GM12878 (cell line): ENCODE measurements around the gene CORO7. TPM values are rescaled to one million over a fixed set of nuclear protein-coding genes. Genes with fewer than 3 reads are reported as not detected.

ENCODE experiments used
- ATAC-seq: fragments of 200-7000 bp; cut with Tn5 transposase; 3 replicates; pipeline ENCODE4 v1.9.1; 2020; ENCODE audit warnings: mild to moderate bottlenecking, moderate library complexity
- BruUV-seq: library from RNA; stranded (reverse); fragments of 400-500 nt; replicated peaks from 2 replicates; lab custom pipeline; 2021; lab: Mats Ljungman, UMichigan
- CTCF ChIA-PET: fragments of 300-600 bp; sonication (Branson Sonifier 250); formaldehyde crosslinking; extraction: SDS; loops from one replicate; lab custom pipeline; 2021; ENCODE audit warnings: inconsistent platforms; lab: Yijun Ruan, JAX
- POLR2A ChIA-PET: fragments of 350-600 bp; formaldehyde crosslinking; extraction: SDS; loops from one replicate; lab custom pipeline; 2021; ENCODE audit warnings: inconsistent platforms; lab: Charles Lee
- RAD21 ChIA-PET: fragments of 300-600 bp; sonication (Branson Sonifier 250); formaldehyde crosslinking; loops from one replicate; lab custom pipeline; 2023; ENCODE audit warnings: antibody characterized with exemption; ENCODE audit not compliant: unreplicated experiment; lab: Charles Lee
- SMC1A ChIA-PET: fragments of 300-600 bp; sonication (Branson Sonifier 250); formaldehyde crosslinking; loops from one replicate; lab custom pipeline; 2023; ENCODE audit not compliant: unreplicated experiment, uncharacterized antibody; lab: Charles Lee
- DNase-seq: peaks from one replicate; pipeline ENCODE4 v3.0.0-alpha.2; 2011; ENCODE audit warnings: low read depth, low spot score
- FAIRE-seq: peaks from 3 replicates; lab custom pipeline; 2011; peaks lifted over from hg19 to GRCh38; lab: Jason Lieb, UNC
- H2AFZ ChIP-seq: 2 replicates; pipeline ENCODE4 v1.6.0; 2011; ENCODE audit warnings: low read depth, low read length, control low read depth; ENCODE audit not compliant: control insufficient read depth
- H3K27ac ChIP-seq: 2 replicates; pipeline ENCODE4 v1.5.1; 2011; ENCODE audit warnings: control low read depth; ENCODE audit not compliant: control insufficient read depth, insufficient read depth
- H3K27me3 ChIP-seq, 2 experiments: replicated peaks in 1 of 2; 2 replicates each; pipeline versions ENCODE4 v1.6.0 to v1.6.1; 2011; ENCODE audit warnings: low read length in 1 of 2; ENCODE audit not compliant: control insufficient read depth in 2 of 2, insufficient read depth in 2 of 2
- H3K36me3 ChIP-seq, 2 experiments: 2 replicates each; pipeline ENCODE4 v1.5.1; 2011; ENCODE audit warnings: low read length in 1 of 2; ENCODE audit not compliant: control insufficient read depth in 2 of 2, insufficient read depth in 2 of 2
- H3K4me1 ChIP-seq: 2 replicates; pipeline ENCODE4 v1.6.1; 2011; ENCODE audit warnings: mild to moderate bottlenecking, low read length, moderate library complexity, mixed read lengths; ENCODE audit not compliant: control insufficient read depth, insufficient read depth
- H3K4me2 ChIP-seq: 2 replicates; pipeline ENCODE4 v1.6.0; 2011; ENCODE audit warnings: control low read depth; ENCODE audit not compliant: control insufficient read depth, insufficient read depth
- H3K4me3 ChIP-seq: fragments of 200-600 bp; sonication (generic); 2 replicates; pipeline ENCODE4 v1.5.1; 2016
- H3K79me2 ChIP-seq: 2 replicates; pipeline ENCODE4 v1.6.0; 2011; ENCODE audit warnings: low read length; ENCODE audit not compliant: control insufficient read depth, insufficient read depth
- H3K9ac ChIP-seq: 2 replicates; pipeline ENCODE4 v1.8.0; 2011; ENCODE audit warnings: low read length, control low read depth, mixed read lengths; ENCODE audit not compliant: control insufficient read depth, insufficient read depth
- H3K9me3 ChIP-seq: replicated peaks from 3 replicates; pipeline ENCODE4 v1.5.1; 2011; ENCODE audit warnings: mild to moderate bottlenecking, low read length; ENCODE audit not compliant: control insufficient read depth, insufficient read depth
- H4K20me1 ChIP-seq: 2 replicates; pipeline ENCODE4 v1.6.0; 2011; ENCODE audit not compliant: control insufficient read depth, insufficient read depth
- CBFB ChIP-seq: IDR thresholded peaks from 2 replicates; pipeline ENCODE4 v1.6.1; 2016; ENCODE audit warnings: antibody characterized with exemption, low read depth
- IKZF1 ChIP-seq: fragments of 450-650 bp; conservative IDR thresholded peaks from 2 replicates; pipeline ENCODE4 v1.6.1; 2017; ENCODE audit warnings: antibody characterized with exemption, mild to moderate bottlenecking
- MEF2A ChIP-seq: IDR thresholded peaks from 2 replicates; pipeline ENCODE4 v1.6.1; 2011; ENCODE audit warnings: low read depth, mild to moderate bottlenecking, low read length, moderate library complexity; ENCODE audit not compliant: insufficient read depth
- TCF12 ChIP-seq: IDR thresholded peaks from 2 replicates; pipeline ENCODE4 v1.6.1; 2011; ENCODE audit warnings: low read depth, mild to moderate bottlenecking, low read length
- WGBS: methylation state at CpG from one replicate; pipeline ENCODE4 v1.1.6; 2016; ENCODE audit warnings: low lambda C conversion rate; ENCODE audit not compliant: insufficient replicate concordance, insufficient coverage; ENCODE audit errors: missing lambda C conversion rate; 5-methylcytosine and 5-hydroxymethylcytosine counted together
- in situ Hi-C: fragments of 300-500 bp; cut with MboI; formaldehyde crosslinking; loops from 9 replicates; pipeline ENCODE4 v1.14.3; 2018; ENCODE audit warnings: mixed read lengths
- intact Hi-C: fragments of 100-400 bp; cut with micrococcal nuclease; formaldehyde crosslinking; loops from one replicate; pipeline ENCODE4 v1.14.2; 2022; ENCODE audit not compliant: unreplicated experiment
- polyA plus RNA-seq, 11 experiments: library from polyadenylated mRNA; depleted of rRNA in 4 of 11; unstranded in 6 of 11; stranded (reverse) in 5 of 11; fragments of >200 nt; fragmentation: Nextera tagmentation in 4 of 11; fragmentation: Illumina TruSeq in 1 of 11; extraction: Ambion mirVana in 4 of 11; extraction: Trizol in 1 of 11; gene quantifications; 1 replicate in 1 of 11; 2 replicates in 10 of 11; pipeline versions ENCODE4 v1.2.1 to v1.2.3, GENCODE V29; 2011 to 2016; ENCODE audit warnings: inconsistent platforms in 2 of 11, missing spikeins in 2 of 11, low read depth in 1 of 11
- total RNA-seq, 4 experiments: library from RNA; depleted of rRNA in 3 of 4; stranded (reverse); fragments of >200 nt in 3 of 4; fragmentation: Illumina TruSeq in 1 of 4; extraction: Trizol in 1 of 4; gene quantifications; 2 replicates each; pipeline versions ENCODE4 v1.2.1 to v1.2.3, GENCODE V29; 2013 to 2021
- TF ChIP-seq, protein P1 (sequence below): IDR thresholded peaks from 2 replicates; pipeline ENCODE4 v1.6.1; 2011; ENCODE audit warnings: mild to moderate bottlenecking, low read depth, low read length, moderate library complexity; ENCODE audit not compliant: insufficient replicate concordance
- TF ChIP-seq, protein P2 (sequence below): fragments of 450-650 bp; IDR thresholded peaks from 2 replicates; pipeline ENCODE4 v1.6.1; 2017; ENCODE audit warnings: mild to moderate bottlenecking, moderate library complexity

CORO7 gene
- total and polyA plus RNA-seq, 10 of the 15 experiments (the other 5 are each of a cell fraction or from before 2014, with no cell fraction given) = 0.64 to 89.2 (median 43.7) TPM

DNA sequence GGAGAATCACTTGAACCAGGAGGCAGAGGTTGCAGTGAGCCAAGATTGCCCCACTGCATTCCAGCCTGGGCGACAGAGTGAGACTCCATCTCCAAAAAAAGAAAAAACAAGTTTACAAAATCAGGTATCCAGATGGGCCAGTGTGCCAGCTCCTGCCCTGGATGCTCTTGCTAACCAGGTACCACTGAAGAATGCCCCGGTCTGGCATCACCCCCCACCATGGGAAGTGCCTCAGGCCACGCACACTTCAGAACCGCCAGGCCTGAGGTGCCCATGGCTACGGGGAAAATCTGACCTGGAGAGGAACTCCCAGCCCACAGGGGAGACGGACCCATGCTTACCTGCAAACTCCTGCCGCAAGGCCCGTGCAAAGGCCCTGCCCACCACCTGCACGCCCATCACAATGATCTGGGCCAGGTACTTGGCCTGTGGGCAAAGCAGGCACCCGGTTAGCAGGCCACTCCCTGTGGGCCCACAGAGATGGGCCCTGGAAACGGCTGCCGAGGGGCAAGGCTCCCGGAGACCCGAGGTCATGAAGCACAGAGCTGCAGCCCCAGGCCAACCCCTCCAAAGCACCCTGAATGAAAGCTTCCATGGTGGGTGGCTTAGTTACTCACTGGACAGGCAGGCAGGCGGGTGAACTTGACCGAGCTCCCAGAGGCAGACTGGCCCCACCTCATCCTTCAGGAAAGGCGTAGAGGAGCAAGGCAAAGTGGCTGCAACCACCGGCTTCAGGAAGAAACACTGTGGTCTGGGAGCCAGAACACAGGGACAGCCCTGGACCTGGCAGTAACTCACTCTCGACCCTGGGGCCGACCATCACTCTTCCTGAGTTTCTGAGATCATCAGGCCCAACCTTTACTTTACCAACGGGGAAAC is 73.3 kb downstream of the CORO7 start:
- no peaks in the 10 kb centered on the region for H3K27me3 ChIP-seq
- DNase-seq (no peak), FAIRE-seq (no peak), ATAC-seq (no peak)
- in situ Hi-C loops = no loop called here
- peaks cover 6% of the 10 kb centered on the region; the same call in 1 of the 2 replicates for H4K20me1 ChIP-seq
- H3K79me2 ChIP-seq = peaks cover 7% of the 10 kb centered on the region
- SMC1A ChIA-PET = no interaction called here
- POLR2A ChIA-PET = interaction anchor here (1.3 kb wide), 1 partner anchor 10 kb away, joined by 3 read pairs; no protein-coding TSS in a partner anchor
- WGBS = 93% methylated on average over 21 of the region's 21 CpGs
- no peak overlapping the region for H3K27ac ChIP-seq
- H3K9ac ChIP-seq = no peak overlapping the region
- TF ChIP-seq IKZF1 = no peak
- TF ChIP-seq, protein P1, sequence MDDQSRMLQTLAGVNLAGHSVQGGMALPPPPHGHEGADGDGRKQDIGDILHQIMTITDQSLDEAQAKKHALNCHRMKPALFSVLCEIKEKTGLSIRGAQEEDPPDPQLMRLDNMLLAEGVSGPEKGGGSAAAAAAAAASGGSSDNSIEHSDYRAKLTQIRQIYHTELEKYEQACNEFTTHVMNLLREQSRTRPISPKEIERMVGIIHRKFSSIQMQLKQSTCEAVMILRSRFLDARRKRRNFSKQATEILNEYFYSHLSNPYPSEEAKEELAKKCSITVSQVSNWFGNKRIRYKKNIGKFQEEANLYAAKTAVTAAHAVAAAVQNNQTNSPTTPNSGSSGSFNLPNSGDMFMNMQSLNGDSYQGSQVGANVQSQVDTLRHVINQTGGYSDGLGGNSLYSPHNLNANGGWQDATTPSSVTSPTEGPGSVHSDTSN = no peak
- no peak for TF ChIP-seq TCF12
- TF ChIP-seq, protein P2, sequence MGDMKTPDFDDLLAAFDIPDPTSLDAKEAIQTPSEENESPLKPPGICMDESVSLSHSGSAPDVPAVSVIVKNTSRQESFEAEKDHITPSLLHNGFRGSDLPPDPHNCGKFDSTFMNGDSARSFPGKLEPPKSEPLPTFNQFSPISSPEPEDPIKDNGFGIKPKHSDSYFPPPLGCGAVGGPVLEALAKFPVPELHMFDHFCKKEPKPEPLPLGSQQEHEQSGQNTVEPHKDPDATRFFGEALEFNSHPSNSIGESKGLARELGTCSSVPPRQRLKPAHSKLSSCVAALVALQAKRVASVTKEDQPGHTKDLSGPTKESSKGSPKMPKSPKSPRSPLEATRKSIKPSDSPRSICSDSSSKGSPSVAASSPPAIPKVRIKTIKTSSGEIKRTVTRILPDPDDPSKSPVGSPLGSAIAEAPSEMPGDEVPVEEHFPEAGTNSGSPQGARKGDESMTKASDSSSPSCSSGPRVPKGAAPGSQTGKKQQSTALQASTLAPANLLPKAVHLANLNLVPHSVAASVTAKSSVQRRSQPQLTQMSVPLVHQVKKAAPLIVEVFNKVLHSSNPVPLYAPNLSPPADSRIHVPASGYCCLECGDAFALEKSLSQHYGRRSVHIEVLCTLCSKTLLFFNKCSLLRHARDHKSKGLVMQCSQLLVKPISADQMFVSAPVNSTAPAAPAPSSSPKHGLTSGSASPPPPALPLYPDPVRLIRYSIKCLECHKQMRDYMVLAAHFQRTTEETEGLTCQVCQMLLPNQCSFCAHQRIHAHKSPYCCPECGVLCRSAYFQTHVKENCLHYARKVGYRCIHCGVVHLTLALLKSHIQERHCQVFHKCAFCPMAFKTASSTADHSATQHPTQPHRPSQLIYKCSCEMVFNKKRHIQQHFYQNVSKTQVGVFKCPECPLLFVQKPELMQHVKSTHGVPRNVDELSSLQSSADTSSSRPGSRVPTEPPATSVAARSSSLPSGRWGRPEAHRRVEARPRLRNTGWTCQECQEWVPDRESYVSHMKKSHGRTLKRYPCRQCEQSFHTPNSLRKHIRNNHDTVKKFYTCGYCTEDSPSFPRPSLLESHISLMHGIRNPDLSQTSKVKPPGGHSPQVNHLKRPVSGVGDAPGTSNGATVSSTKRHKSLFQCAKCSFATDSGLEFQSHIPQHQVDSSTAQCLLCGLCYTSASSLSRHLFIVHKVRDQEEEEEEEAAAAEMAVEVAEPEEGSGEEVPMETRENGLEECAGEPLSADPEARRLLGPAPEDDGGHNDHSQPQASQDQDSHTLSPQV = no peak
- TF ChIP-seq CBFB = no peak
- TF ChIP-seq MEF2A = no peak
- TF ChIP-seq, all 136 proteins: peak for 0
- CTCF ChIA-PET = no interaction called here
- Histone ChIP-seq H3K4me1 (no peaks in the 10 kb centered on the region), H3K4me2 (no peak overlapping the region), H3K9me3 (no peaks in the 10 kb centered on the region), H2AFZ (no peak overlapping the region), H3K4me3 (no peak overlapping the region), H3K36me3 (peaks cover 0 to 18% of the 10 kb centered on the region in 2 experiments)
- no TSS peak for BruUV-seq
- intact Hi-C loops = no loop called here
- RAD21 ChIA-PET = no interaction called here
